Nephron (organoid): ENCODE measurements around the gene CYP27C1.
"Not testable (repeated sequence)": the region's sequence is repeated elsewhere in the genome, so short reads cannot be mapped to it uniquely, and the experiment has no call there.

Experiments used
- H3K27ac Mint-ChIP-seq, 3 experiments: 2 replicates each; pipeline ENCODE4 v1.8.0; 2020; ENCODE audit warnings: mixed read lengths in 3 of 3, mild to moderate bottlenecking in 2 of 3, moderate library complexity in 1 of 3
- H3K27me3 Mint-ChIP-seq: 2 replicates; pipeline ENCODE4 v1.8.0; 2021; ENCODE audit warnings: low read depth, mild to moderate bottlenecking, moderate library complexity, mixed read lengths
- H3K36me3 Mint-ChIP-seq: 2 replicates; pipeline ENCODE4 v1.8.0; 2020; ENCODE audit warnings: low read depth, mixed read lengths
- H3K4me1 Mint-ChIP-seq: 2 replicates; pipeline ENCODE4 v1.8.0; 2020; ENCODE audit warnings: mixed read lengths
- H3K4me3 Mint-ChIP-seq, 3 experiments: 2 replicates each; pipeline ENCODE4 v1.8.0; 2020; ENCODE audit warnings: mild to moderate bottlenecking in 3 of 3, mixed read lengths in 3 of 3, moderate library complexity in 2 of 3
- H3K9me3 Mint-ChIP-seq: 2 replicates; pipeline ENCODE4 v1.8.0; 2020; ENCODE audit warnings: mixed read lengths
- TF ChIP-seq, protein P1 (sequence below), 3 experiments: fragments of 200-600 bp; sonication (generic); IDR thresholded peaks; one replicate each; pipeline ENCODE4 v1.5.0; 2021; ENCODE audit warnings: antibody characterized with exemption in 3 of 3; ENCODE audit not compliant: unreplicated experiment in 3 of 3

The CYP27C1 gene

DNA sequence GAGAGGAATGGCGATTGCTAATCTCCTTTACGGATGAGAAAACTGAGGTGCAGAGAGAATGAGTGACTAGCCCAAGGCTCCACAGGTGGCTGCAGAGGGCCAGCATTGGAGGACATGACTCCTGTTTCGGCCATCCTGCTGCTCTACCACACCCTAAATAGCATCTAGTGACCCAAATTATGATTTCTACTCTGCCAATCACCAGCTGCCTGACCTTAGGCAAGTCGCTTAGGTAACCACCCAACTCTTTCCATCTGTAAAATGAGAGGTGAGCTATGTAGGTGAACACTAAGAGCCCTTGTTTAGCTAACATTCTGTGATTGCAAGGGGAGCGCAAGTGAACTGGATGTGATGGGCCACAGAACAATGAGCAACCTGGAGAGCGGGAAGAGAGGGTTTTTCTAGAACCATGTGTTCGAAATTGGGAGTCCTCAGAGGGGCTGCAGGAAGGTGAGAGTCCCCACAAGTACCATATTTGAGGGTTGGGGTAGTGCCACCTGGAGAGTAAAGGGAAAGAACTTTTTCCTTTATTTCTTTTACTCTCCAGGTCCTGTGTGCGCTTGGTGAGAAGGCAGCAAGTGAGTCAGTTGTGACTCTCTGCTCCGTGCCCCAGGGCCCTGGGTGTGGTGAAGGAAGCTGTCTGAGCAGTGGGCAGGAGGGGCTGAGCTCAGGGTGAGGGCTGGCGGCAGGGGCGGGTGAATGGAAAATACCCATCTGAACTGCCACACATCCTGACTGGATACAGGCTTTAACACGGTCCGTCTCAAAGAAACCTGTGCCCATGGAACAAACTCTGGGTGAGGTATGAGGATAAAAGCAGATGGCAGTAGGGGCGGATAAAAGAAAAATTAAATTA lies 2.4 kb downstream of the CYP27C1 start:
- peaks cover 15% of the 10 kb centered on the region for H3K4me1 Mint-ChIP-seq
- H3K27ac Mint-ChIP-seq, result peak overlapping the region; percentile 68 to 95 (median 90)
- TF ChIP-seq, protein P1, sequence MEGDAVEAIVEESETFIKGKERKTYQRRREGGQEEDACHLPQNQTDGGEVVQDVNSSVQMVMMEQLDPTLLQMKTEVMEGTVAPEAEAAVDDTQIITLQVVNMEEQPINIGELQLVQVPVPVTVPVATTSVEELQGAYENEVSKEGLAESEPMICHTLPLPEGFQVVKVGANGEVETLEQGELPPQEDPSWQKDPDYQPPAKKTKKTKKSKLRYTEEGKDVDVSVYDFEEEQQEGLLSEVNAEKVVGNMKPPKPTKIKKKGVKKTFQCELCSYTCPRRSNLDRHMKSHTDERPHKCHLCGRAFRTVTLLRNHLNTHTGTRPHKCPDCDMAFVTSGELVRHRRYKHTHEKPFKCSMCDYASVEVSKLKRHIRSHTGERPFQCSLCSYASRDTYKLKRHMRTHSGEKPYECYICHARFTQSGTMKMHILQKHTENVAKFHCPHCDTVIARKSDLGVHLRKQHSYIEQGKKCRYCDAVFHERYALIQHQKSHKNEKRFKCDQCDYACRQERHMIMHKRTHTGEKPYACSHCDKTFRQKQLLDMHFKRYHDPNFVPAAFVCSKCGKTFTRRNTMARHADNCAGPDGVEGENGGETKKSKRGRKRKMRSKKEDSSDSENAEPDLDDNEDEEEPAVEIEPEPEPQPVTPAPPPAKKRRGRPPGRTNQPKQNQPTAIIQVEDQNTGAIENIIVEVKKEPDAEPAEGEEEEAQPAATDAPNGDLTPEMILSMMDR (IDR thresholded peaks at IDR 0.05; ENCODE audit: unreplicated experiment in 3 of 3), result no peak
- H3K27me3 Mint-ChIP-seq, result peaks cover 15% of the 10 kb centered on the region
- H3K36me3 Mint-ChIP-seq, result peaks cover 14% of the 10 kb centered on the region
- H3K4me3 Mint-ChIP-seq, result peak overlapping the region; percentile 85 to 94 (median 88)
- peaks cover 18% of the 10 kb centered on the region for H3K9me3 Mint-ChIP-seq

DNA sequence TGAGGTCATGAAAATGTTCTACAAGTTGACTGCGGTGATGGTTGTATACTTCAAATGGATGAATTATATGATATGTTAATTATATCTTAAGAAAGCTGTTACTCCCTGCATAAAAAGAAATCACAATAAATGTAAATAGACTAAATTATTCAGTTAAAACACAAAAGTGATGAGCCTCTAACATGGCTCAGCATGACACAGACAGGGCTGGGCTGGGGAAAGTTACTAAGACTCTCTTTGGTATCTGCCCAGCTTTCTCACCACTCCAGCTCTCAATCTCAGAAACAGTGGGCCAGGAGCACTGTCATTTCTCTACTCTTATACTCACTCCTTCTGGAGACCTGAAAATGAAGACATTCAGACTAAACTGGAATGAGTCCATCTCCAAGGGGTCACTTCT lies 3.5 kb downstream of the CYP27C1 start:
- peaks cover 19% of the 10 kb centered on the region for H3K36me3 Mint-ChIP-seq
- TF ChIP-seq, protein P1 (IDR thresholded peaks at IDR 0.05; ENCODE audit: unreplicated experiment in 3 of 3), result no peak
- peak overlapping the region in 1 of 3 experiments; percentile 14 for H3K27ac Mint-ChIP-seq
- peaks cover 15% of the 10 kb centered on the region for H3K4me1 Mint-ChIP-seq
- peak overlapping the region; percentile 24 to 85 (median 40) for H3K4me3 Mint-ChIP-seq
- peaks cover 30% of the 10 kb centered on the region for H3K9me3 Mint-ChIP-seq
- peaks cover 15% of the 10 kb centered on the region for H3K27me3 Mint-ChIP-seq

DNA sequence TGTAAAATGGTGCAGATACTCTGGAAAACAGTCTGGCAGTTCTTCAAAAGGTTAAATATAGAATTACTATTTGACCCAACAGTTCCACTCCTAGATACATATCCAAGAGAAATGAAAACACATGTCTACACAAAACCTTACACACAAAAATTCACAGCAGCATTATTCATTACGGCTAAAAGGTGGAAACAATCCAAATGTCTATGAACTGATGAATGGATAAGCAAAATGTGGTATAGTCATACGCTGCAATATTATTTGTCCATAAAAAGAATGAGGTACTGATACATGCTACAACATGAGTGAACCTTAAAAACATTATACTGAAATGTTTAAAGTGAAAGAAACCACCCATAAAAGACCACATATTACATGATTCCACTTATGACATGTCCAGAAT lies 4.0 kb downstream of the CYP27C1 start:
- TF ChIP-seq, protein P1 (IDR thresholded peaks at IDR 0.05; ENCODE audit: unreplicated experiment in 3 of 3), result no peak
- peaks cover 15% of the 10 kb centered on the region for H3K27me3 Mint-ChIP-seq
- peaks cover 32% of the 10 kb centered on the region for H3K9me3 Mint-ChIP-seq
- H3K4me3 Mint-ChIP-seq, result peak overlapping the region; percentile 24 to 70 (median 40)
- H3K27ac Mint-ChIP-seq, result peak overlapping the region in 1 of 3 experiments; percentile 14
- H3K36me3 Mint-ChIP-seq, result peaks cover 19% of the 10 kb centered on the region
- peaks cover 15% of the 10 kb centered on the region for H3K4me1 Mint-ChIP-seq

DNA sequence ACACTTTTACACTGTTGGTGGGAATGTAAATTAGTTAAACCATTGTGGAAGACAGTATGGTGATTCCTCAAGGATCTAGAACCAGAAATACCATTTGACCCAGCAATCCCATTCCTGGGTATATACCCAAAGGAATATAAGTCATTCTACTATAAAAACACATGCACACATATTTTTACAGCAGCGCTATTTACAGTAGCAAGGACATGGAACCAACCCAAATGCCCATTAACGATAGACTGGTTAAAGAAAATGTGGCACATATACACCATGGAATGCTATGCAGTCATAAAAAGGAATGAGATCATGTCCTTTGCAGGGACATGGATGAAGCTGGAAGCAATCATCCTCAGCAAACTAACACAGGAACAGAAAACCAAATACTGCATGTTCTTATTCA lies 5.9 kb downstream of the CYP27C1 start:
- H3K27me3 Mint-ChIP-seq, H3K4me3 Mint-ChIP-seq, H3K27ac Mint-ChIP-seq: not testable (repeated sequence)
- peaks cover 44% of the 10 kb centered on the region for H3K9me3 Mint-ChIP-seq
- peaks cover 18% of the 10 kb centered on the region for H3K4me1 Mint-ChIP-seq
- peaks cover 19% of the 10 kb centered on the region for H3K36me3 Mint-ChIP-seq

DNA sequence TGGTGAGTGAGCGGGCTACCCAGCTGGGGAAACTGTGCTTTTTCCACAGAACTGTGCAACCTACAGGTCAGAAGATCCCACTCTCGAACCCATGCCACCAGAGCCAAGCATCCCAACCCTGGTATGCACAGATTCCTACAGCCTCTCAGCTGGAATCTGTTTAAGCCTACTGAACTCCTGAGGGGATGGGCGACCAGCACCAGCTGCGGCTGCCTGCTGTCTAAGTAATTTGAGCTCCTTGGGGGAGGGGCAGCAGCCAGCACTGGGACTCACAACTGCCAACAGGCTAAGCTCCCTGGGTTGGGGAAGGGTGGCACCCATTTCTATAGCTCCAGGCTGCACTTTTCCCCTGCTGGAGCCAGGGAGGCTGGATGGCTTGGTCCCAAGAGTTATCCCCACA lies 11.8 kb downstream of the CYP27C1 start:
- TF ChIP-seq, protein P1 (IDR thresholded peaks at IDR 0.05; ENCODE audit: unreplicated experiment in 3 of 3), result no peak
- no peaks in the 10 kb centered on the region for H3K27me3 Mint-ChIP-seq
- no peak overlapping the region for H3K27ac Mint-ChIP-seq
- H3K36me3 Mint-ChIP-seq, result peaks cover 15% of the 10 kb centered on the region
- peaks cover 31% of the 10 kb centered on the region for H3K4me1 Mint-ChIP-seq
- H3K4me3 Mint-ChIP-seq, result no peak overlapping the region
- peaks cover 33% of the 10 kb centered on the region for H3K9me3 Mint-ChIP-seq

DNA sequence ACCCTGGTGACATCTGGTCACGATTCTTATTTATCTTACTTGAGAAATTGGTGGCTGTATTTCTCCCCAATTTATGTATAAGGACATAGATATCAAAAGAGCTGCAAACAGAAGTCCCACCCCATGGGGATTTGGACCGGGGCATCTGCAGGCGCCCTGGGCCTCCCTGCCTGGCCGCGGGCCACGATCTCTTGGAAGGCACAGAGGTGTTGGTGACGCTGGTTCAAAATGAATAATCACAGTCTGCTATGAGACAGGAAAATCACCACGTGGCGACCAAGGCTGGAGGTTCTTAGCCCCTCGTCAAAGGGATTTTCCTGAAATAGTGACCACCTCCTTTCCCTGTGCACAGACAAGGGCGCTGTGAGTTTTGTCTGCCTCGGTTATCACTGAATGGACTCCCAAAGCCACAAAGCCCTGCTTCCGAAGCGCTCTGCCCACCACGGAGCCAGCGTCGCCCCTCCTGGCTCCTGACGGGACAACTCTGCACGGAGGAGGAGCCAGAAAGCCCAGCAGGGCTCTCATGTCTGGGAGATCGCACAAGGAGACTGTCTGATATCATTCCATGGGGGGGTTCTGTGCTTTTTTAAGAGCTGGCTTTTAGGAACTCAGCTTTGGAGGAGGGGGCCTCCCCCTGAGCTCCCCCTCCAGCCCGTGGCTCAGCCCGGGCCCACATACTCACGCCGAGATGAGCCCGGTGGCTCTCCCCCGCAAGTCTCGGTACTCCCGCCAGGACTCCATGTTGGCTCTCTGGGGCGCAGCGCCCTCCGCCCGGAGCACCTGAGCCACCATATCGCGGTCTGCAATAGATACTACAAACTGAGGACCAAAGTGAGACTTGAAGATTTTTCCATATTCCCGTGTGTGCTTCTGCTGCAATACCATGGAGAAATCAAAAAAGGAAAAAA lies 14.6 kb downstream of the CYP27C1 start:
- Mint-ChIP-seq H3K4me1 (peaks cover 32% of the 10 kb centered on the region), H3K36me3 (peaks cover 21% of the 10 kb centered on the region), H3K27me3 (no peaks in the 10 kb centered on the region), H3K27ac (no peak overlapping the region), H3K9me3 (peaks cover 9% of the 10 kb centered on the region), H3K4me3 (no peak overlapping the region)
- TF ChIP-seq, protein P1 (IDR thresholded peaks at IDR 0.05; ENCODE audit: unreplicated experiment in 3 of 3), result no peak
